Stimulated activated CD4-positive, alpha-beta T cell treated with anti-CD3 and anti-CD28 coated beads, Interleukin-1b, Interleukin-23, amount 100 ng/mL, for 4 hours (primary cell): Measurements from ENCODE around the gene PPP2R3A.

Experiments used
- DNase-seq, 2 donors: peaks; one replicate each; pipeline ENCODE4 v3.0.0-alpha.2; 2020; ENCODE audit warnings: low read depth in 2 of 2

Gene PPP2R3A

DNA sequence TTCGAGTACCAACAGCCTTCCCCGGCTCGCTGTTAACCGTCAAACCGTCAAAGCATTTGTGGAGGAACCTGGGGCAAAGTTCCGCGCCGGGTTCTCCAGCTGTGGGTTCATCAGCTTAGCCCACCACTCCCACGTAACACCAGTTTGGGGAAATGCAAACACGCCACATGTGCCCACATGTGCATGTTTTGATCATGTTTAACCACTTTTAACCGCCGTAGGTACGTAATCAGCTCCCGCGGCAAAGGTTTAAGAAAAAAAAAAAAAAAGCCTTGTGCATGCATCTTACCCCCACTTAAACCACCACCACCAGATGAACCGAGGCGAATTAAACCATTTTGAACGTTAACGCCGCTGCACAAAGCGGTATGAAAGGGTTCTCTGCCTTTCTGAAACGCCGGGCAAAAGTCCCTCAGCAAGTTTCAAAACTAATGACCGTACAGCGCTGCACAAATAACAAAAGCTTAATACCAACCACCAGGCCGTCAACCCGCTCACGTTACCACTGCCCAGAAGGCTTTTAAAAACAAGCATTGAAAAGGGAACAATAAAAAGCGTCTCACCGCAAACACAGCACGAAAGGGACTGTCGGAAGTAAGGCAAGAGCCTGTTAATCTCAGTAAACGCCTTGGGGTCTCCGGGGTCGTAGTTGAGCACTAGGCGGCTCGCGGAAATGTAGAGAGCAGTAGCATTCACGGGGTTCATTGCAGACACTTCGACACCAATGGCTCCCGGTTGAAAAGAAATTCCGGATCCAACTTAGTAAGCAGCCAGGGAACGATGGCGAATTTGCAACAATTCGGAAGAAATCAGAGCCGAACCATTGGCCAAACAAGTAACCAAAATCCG is 229.1 kb downstream of the PPP2R3A start:
- DNase-seq: peak; percentile 42 to 51

DNA sequence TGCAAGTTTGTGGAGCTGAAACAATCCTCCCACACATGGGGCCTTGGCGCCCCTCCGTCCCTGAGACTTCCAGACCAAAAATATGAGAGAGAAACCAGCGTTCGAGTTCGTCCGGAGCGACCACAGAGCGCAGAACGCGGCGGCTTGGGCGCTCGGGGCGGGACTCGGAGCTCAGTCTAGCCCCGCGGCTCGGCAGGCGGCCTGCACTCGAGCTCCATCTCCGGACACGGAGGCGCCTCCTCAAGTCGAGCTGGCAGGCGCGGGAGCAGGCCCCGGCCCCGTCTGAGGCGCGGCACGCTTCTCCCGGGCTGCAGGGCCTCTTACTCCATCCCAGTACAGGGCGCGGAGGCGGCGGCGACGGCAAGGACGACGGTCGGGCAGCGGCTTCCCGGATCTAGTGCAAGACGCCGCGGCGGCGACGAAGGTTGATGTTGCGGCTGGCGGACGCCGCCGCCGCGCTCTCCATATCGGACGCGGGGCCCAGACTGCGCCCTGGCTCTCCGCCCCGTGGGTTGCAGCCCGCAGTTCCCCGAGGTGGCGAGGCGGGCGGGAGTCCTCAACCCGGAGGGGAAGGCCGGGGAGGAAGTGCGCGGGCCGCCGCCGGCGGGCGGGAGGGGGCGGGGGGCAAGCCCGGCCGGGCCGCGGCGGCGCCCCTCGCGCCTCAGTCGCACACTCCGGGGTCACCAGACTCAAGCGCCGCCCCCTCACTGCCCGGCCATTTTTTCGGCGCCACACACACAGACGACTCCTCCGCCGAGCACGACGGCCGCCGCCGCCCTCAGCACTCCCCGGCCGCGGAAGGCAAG is 229.9 kb downstream of the PPP2R3A start:
- DNase-seq: no peak

GRCh38 chr3:136196064-136196400 is 230.5 kb downstream of the PPP2R3A start, which contains the start of gene MSL2:
Gene MSL2 (minus strand): TSS chr3:136196335. CDS start chr3:136195113, 1,222 bp downstream.
- peak in 1 of 2 donors; percentile 64 for DNase-seq

- DNase-seq: peak; percentile 99 to 100
These were observed 231.1 kb downstream of the PPP2R3A start for GRCh38 chr3:136196401-136197158.

- no peak for DNase-seq
These were observed 231.7 kb downstream of the PPP2R3A start for GRCh38 chr3:136197159-136197793.
